ENCODE measurements around the gene TTLL6. TPM values are rescaled to one million over a fixed set of nuclear protein-coding genes. Genes with fewer than 3 reads are reported as not detected.

TTLL6 gene
- total RNA-seq, 1 experiment from 2014 or later, result 2.4 TPM

DNA sequence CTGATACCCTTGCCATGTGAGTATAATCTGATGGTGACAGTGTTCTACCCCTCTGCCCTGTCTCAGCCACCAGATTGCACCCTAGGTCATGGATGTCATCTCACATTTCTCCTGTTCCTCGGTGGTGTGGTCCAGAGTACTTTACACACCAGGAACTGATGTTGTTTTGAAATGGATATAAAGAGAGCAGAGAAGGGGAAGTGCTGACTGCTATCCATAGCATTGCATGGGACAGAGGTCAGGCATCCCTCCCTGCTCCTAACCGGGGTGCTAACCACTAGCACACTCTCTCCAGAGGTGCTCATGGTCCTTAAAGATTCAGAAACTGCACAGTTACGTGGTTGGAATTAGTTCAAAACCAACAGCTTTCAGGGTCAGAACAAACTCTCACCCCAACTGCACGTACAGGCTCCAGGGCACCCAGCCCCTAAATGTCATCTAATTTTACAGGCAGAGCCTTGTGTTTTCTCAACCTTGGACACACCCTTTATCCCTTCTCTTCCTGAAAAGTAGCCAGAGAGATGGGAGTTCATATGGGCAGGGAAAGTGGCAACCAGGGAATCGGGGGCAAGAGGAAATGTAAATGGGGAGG is 16.3 kb downstream of the TTLL6 start:
- H2BK15ac ChIP-seq (ENCODE audit: low read depth, low read length), result no peak overlapping the region
- H3K14ac ChIP-seq (ENCODE audit: insufficient read depth, low read length), result no peak overlapping the region
- H3K4me3 Mint-ChIP-seq, result no peak overlapping the region
- H3K18ac ChIP-seq (ENCODE audit: insufficient read length, low read depth, low read length), result no peak overlapping the region
- no peak overlapping the region for H4K91ac ChIP-seq (ENCODE audit: insufficient read length, low read depth, low read length)
- H2BK12ac ChIP-seq (ENCODE audit: insufficient read length, low read depth, low read length), result no peak overlapping the region
- H2AK5ac ChIP-seq (ENCODE audit: insufficient read length, low read length), result no peak overlapping the region
- peaks cover 0 to 11% (median 0%) of the 10 kb centered on the region in 3 experiments; a peak in 3 of 7 replicates for H3K36me3 Mint-ChIP-seq (ENCODE audit: insufficient read depth in 1 of 3, low read depth in 3 of 3)
- no peak for DNase-seq
- no peaks in the 10 kb centered on the region for H3K79me2 ChIP-seq (ENCODE audit: insufficient read depth, low read length)
- no peaks in the 10 kb centered on the region for H3K79me1 ChIP-seq (ENCODE audit: insufficient read depth, low read depth, low read length, poor library complexity, severe bottlenecking)
- no peaks in the 10 kb centered on the region for H3K27me3 ChIP-seq (ENCODE audit: insufficient read depth, low read length)
- no peaks in the 10 kb centered on the region for H4K20me1 ChIP-seq (ENCODE audit: control insufficient read depth, insufficient read depth, insufficient read length)
- H3K4me1 Mint-ChIP-seq, result peaks cover 4 to 7% of the 10 kb centered on the region in 2 experiments; a peak in 2 of 4 replicates
- no peak overlapping the region for H2BK20ac ChIP-seq (ENCODE audit: low read depth, low read length, poor library complexity, severe bottlenecking)
- H3K9ac ChIP-seq (ENCODE audit: extremely low read depth, insufficient read length, low read length), result no peak overlapping the region
- H3K23me2 ChIP-seq (ENCODE audit: insufficient read length, low read depth, low read length, poor library complexity, severe bottlenecking), result no peaks in the 10 kb centered on the region
- no peak overlapping the region for H2AFZ ChIP-seq (ENCODE audit: low read length)
- no peak overlapping the region for H3K27ac ChIP-seq (ENCODE audit: insufficient read length, low read depth, low read length)
- H3K9me3 Mint-ChIP-seq, result no peaks in the 10 kb centered on the region
- no peak overlapping the region for H2BK5ac ChIP-seq (ENCODE audit: insufficient read length, low read length)
- H3T11ph ChIP-seq (ENCODE audit: low read length), result no peak overlapping the region
- no peak overlapping the region for H3K4me2 ChIP-seq (ENCODE audit: insufficient read depth, insufficient read length, low read length)
- H3K27ac Mint-ChIP-seq, result no peak overlapping the region
- H4K8ac ChIP-seq (replicated peaks; ENCODE audit: insufficient read length, low read depth, low read length), result no peak overlapping the region
- H2BK120ac ChIP-seq (ENCODE audit: low read depth, low read length, poor library complexity, severe bottlenecking), result no peak overlapping the region
- no peak overlapping the region for H4K5ac ChIP-seq (ENCODE audit: insufficient read length, low read depth, low read length)
- no peaks in the 10 kb centered on the region for H3K4me1 ChIP-seq (ENCODE audit: insufficient read depth, low read length)
- no peak overlapping the region for H3K23ac ChIP-seq (ENCODE audit: insufficient read length, low read depth, low read length)
- no peak overlapping the region for H3K4ac ChIP-seq (ENCODE audit: low read depth, low read length)
- TF ChIP-seq CTCF (conservative IDR thresholded peaks at IDR 0.05), result no peak
- H3K27me3 Mint-ChIP-seq (ENCODE audit: low read depth), result peaks cover 36% of the 10 kb centered on the region
- WGBS (ENCODE audit: extremely low coverage, insufficient read length, low lambda C conversion rate), result no CpG with 5 or more reads among the region's 5 CpGs
- no peak overlapping the region for H3K56ac ChIP-seq (ENCODE audit: insufficient read length, low read depth, low read length)
- no peaks in the 10 kb centered on the region for H3K9me3 ChIP-seq (ENCODE audit: control insufficient read depth, low read depth, low read length)

Measured in H9 (cell line).